ENCODE results near the gene TBC1D14. TPM values are rescaled to one million over a fixed set of nuclear protein-coding genes. Genes with fewer than 3 reads are reported as not detected.

TBC1D14 gene
- total RNA-seq, 1 donor from 2014 or later, result 36.7 TPM

- DNase-seq (ENCODE audit: low read depth, low spot score), result peak; percentile 92
Measured at GRCh38 chr4:7042503-7043283, 133.1 kb downstream of the TBC1D14 start.

GRCh38 chr4:7043284-7044136, 133.9 kb downstream of the TBC1D14 start, which contains the start of gene TADA2B:
Gene TADA2B (plus strand): TSS chr4:7043372. CDS start chr4:7043580, 208 bp downstream.
- DNase-seq (ENCODE audit: low read depth, low spot score), result no peak

- no peak for DNase-seq (ENCODE audit: low read depth, low spot score)
Measured at GRCh38 chr4:7044137-7044930, 134.7 kb downstream of the TBC1D14 start.

GRCh38 chr4:7045553-7045952, 135.9 kb downstream of the TBC1D14 start:
- no peak for DNase-seq (ENCODE audit: low read depth, low spot score)

GRCh38 chr4:7045961-7046921, 136.6 kb downstream of the TBC1D14 start:
- DNase-seq (ENCODE audit: low read depth, low spot score), result no peak

GRCh38 chr4:7046971-7047370, 137.3 kb downstream of the TBC1D14 start:
- DNase-seq (ENCODE audit: low read depth, low spot score), result no peak

- no peak for DNase-seq (ENCODE audit: low read depth, low spot score)
Measured at GRCh38 chr4:7048642-7049041, 139.0 kb downstream of the TBC1D14 start.

- no peak for DNase-seq (ENCODE audit: low read depth, low spot score)
Measured at GRCh38 chr4:7049295-7049694, 139.7 kb downstream of the TBC1D14 start.

GRCh38 chr4:7049739-7050138, 140.1 kb downstream of the TBC1D14 start:
- no peak for DNase-seq (ENCODE audit: low read depth, low spot score)

GRCh38 chr4:7050481-7051143, 141.0 kb downstream of the TBC1D14 start:
- no peak for DNase-seq (ENCODE audit: low read depth, low spot score)

- DNase-seq (ENCODE audit: low read depth, low spot score), result no peak
Measured at GRCh38 chr4:7051144-7051495, 141.5 kb downstream of the TBC1D14 start.

GRCh38 chr4:7051905-7052304, 142.3 kb downstream of the TBC1D14 start:
- no peak for DNase-seq (ENCODE audit: low read depth, low spot score)

- DNase-seq (ENCODE audit: low read depth, low spot score), result no peak
Measured at GRCh38 chr4:7052313-7052712, 142.7 kb downstream of the TBC1D14 start.

GRCh38 chr4:7052923-7053715, 143.5 kb downstream of the TBC1D14 start:
- DNase-seq (ENCODE audit: low read depth, low spot score), result no peak

- DNase-seq (ENCODE audit: low read depth, low spot score), result no peak
Measured at GRCh38 chr4:7054106-7054880, 144.7 kb downstream of the TBC1D14 start.

GRCh38 chr4:7055111-7055989, 145.7 kb downstream of the TBC1D14 start:
- no peak for DNase-seq (ENCODE audit: low read depth, low spot score)

- DNase-seq (ENCODE audit: low read depth, low spot score), result no peak
Measured at GRCh38 chr4:7055990-7056325, 146.3 kb downstream of the TBC1D14 start.

- DNase-seq (ENCODE audit: low read depth, low spot score), result no peak
Measured at GRCh38 chr4:7058792-7059191, 149.2 kb downstream of the TBC1D14 start.
